ENCODE measurements around the gene PPIP5K2. TPM values are rescaled to one million over a fixed set of nuclear protein-coding genes. Genes with fewer than 3 reads are reported as not detected.
A peak's percentile ranks its signal among the peaks of the same experiment; 100 is the strongest.

PPIP5K2 gene
- total and polyA plus RNA-seq, 3 donors from 2014 or later = 23.7 to 42.8 (median 30.4) TPM

- no peaks in the 10 kb centered on the region for H3K4me1 ChIP-seq
- no peaks in the 10 kb centered on the region for H3K27me3 ChIP-seq
- TF ChIP-seq POLR2A (IDR thresholded peaks at IDR 0.05) = no peak
- TF ChIP-seq, protein P1, sequence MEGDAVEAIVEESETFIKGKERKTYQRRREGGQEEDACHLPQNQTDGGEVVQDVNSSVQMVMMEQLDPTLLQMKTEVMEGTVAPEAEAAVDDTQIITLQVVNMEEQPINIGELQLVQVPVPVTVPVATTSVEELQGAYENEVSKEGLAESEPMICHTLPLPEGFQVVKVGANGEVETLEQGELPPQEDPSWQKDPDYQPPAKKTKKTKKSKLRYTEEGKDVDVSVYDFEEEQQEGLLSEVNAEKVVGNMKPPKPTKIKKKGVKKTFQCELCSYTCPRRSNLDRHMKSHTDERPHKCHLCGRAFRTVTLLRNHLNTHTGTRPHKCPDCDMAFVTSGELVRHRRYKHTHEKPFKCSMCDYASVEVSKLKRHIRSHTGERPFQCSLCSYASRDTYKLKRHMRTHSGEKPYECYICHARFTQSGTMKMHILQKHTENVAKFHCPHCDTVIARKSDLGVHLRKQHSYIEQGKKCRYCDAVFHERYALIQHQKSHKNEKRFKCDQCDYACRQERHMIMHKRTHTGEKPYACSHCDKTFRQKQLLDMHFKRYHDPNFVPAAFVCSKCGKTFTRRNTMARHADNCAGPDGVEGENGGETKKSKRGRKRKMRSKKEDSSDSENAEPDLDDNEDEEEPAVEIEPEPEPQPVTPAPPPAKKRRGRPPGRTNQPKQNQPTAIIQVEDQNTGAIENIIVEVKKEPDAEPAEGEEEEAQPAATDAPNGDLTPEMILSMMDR (IDR thresholded peaks at IDR 0.05) = no peak
- intact Hi-C loops (cut with DNase I; ENCODE audit: low total_unique reads) = no loop called here
- no peak for DNase-seq
- WGBS, 2 donors = 94 to 96% methylated on average over 1 of the region's 1 CpG
- no peak overlapping the region for H3K4me3 ChIP-seq
- H3K9me3 ChIP-seq = no peaks in the 10 kb centered on the region
- H3K27ac ChIP-seq = no peak overlapping the region
- H3K36me3 ChIP-seq (ENCODE audit: low read depth, missing control alignments) = no peaks in the 10 kb centered on the region
Measured at GRCh38 chr5:103247118-103247517, 127.0 kb downstream of the PPIP5K2 start.

GRCh38 chr5:103249068-103249467 lies 129.0 kb downstream of the PPIP5K2 start:
- TF ChIP-seq, protein P1 (IDR thresholded peaks at IDR 0.05) = no peak
- no peak for TF ChIP-seq POLR2A (IDR thresholded peaks at IDR 0.05)
- 93 to 97% methylated on average over 2 of the region's 2 CpGs for WGBS, 2 donors
- no peak for DNase-seq

DNA sequence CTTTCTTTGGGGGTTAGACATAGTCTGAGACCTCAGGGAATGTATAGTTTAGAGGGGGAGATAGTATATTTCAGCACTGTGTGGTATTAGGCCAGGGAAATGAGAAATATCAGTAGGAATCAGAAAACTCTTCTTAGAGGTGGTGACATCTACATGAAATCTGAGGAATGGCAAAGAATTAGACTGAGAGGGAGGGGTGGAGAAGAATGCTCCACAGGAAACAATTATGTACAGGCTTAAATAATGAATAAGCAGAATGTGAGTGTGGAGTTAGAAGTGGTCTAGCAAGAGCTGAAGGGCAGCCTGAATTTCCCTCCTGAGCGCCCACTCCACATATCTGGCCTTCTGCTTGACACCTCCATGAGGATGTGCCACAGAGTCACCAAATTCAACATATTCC lies 134.8 kb downstream of the PPIP5K2 start:
- peaks cover 10% of the 10 kb centered on the region for H3K4me1 ChIP-seq
- DNase-seq = no peak
- 53 to 57% methylated on average over 1 of the region's 1 CpG for WGBS, 2 donors
- no peak for TF ChIP-seq POLR2A (IDR thresholded peaks at IDR 0.05)
- TF ChIP-seq, protein P1 (IDR thresholded peaks at IDR 0.05) = no peak
- no peaks in the 10 kb centered on the region for H3K27me3 ChIP-seq
- no peaks in the 10 kb centered on the region for H3K9me3 ChIP-seq
- H3K36me3 ChIP-seq (ENCODE audit: low read depth, missing control alignments) = no peaks in the 10 kb centered on the region
- intact Hi-C loops (cut with DNase I; ENCODE audit: low total_unique reads) = no loop called here
- no peak overlapping the region for H3K27ac ChIP-seq
- no peak overlapping the region for H3K4me3 ChIP-seq

More at GRCh38 chr5:103249068-103249467, 129.0 kb downstream of the PPIP5K2 start:
- Histone ChIP-seq H3K9me3 (no peaks in the 10 kb centered on the region), H3K4me1 (no peaks in the 10 kb centered on the region), H3K27me3 (no peaks in the 10 kb centered on the region), H3K36me3 (ENCODE audit: low read depth, missing control alignments) (no peaks in the 10 kb centered on the region), H3K4me3 (no peak overlapping the region), H3K27ac (no peak overlapping the region)
- intact Hi-C loops (cut with DNase I; ENCODE audit: low total_unique reads) = no loop called here

DNA sequence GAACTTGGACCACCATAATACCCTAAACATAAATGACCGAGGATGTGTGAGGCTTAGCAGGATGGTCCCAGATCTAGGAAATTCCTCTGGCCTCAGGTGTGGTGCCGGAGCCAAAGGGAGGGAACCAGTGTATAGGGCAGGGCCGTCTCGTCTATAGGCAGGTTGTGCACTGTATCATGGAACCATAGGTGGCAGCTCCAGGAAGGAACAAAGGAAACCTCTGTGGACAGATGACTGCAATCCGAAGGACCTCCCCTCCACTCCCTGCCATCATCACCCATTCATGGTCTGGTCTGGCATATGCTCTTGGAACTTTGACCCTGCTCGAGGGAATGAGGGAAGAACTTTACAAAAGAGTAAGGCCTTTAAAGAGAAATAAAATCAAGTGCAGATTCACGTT lies 135.6 kb downstream of the PPIP5K2 start:
- Histone ChIP-seq H3K9me3 (no peaks in the 10 kb centered on the region), H3K27me3 (no peaks in the 10 kb centered on the region), H3K4me1 (peaks cover 10% of the 10 kb centered on the region), H3K27ac (no peak overlapping the region), H3K4me3 (no peak overlapping the region), H3K36me3 (ENCODE audit: low read depth, missing control alignments) (no peaks in the 10 kb centered on the region)
- no peak for DNase-seq
- 92 to 96% methylated on average over 7 of the region's 7 CpGs for WGBS, 2 donors
- TF ChIP-seq, protein P1 (IDR thresholded peaks at IDR 0.05) = no peak
- no peak for TF ChIP-seq POLR2A (IDR thresholded peaks at IDR 0.05)
- intact Hi-C loops (cut with DNase I; ENCODE audit: low total_unique reads) = no loop called here

- WGBS, 2 donors = 76 to 91% methylated on average over 4 of the region's 4 CpGs
- Histone ChIP-seq H3K4me3 (no peak overlapping the region), H3K36me3 (ENCODE audit: low read depth, missing control alignments) (no peaks in the 10 kb centered on the region), H3K9me3 (no peaks in the 10 kb centered on the region), H3K27ac (no peak overlapping the region), H3K27me3 (no peaks in the 10 kb centered on the region), H3K4me1 (peaks cover 13% of the 10 kb centered on the region)
- DNase-seq = peak; percentile 23
- TF ChIP-seq, protein P1 (IDR thresholded peaks at IDR 0.05) = no peak
- TF ChIP-seq POLR2A (IDR thresholded peaks at IDR 0.05) = no peak
- intact Hi-C loops (cut with DNase I; ENCODE audit: low total_unique reads) = no loop called here
Measured at GRCh38 chr5:103256178-103256577, 136.1 kb downstream of the PPIP5K2 start.

All from testis (tissue), 3 donors.